Glutamatergic neuron (in vitro differentiated cells): ENCODE measurements around the gene ADGRB3. TPM values are rescaled to one million over a fixed set of nuclear protein-coding genes. Genes with fewer than 3 reads are reported as not detected.

Experiments
- DNase-seq: peaks from one replicate; pipeline ENCODE4 v3.0.0; 2022
- H3K27ac Mint-ChIP-seq: one replicate; pipeline ENCODE4 v1.8.0; 2020; ENCODE audit warnings: mild to moderate bottlenecking, mixed read lengths, inconsistent platforms; ENCODE audit not compliant: unreplicated experiment
- H3K27me3 Mint-ChIP-seq: one replicate; pipeline ENCODE4 v1.8.0; 2020; ENCODE audit warnings: mild to moderate bottlenecking, moderate library complexity, mixed read lengths, inconsistent platforms; ENCODE audit not compliant: unreplicated experiment
- H3K36me3 Mint-ChIP-seq: one replicate; pipeline ENCODE4 v1.8.0; 2020; ENCODE audit warnings: mild to moderate bottlenecking, mixed read lengths, inconsistent platforms; ENCODE audit not compliant: unreplicated experiment
- H3K4me1 Mint-ChIP-seq: one replicate; pipeline ENCODE4 v1.8.0; 2020; ENCODE audit warnings: mild to moderate bottlenecking, low read depth, mixed read lengths, inconsistent platforms; ENCODE audit not compliant: unreplicated experiment
- H3K4me3 Mint-ChIP-seq: one replicate; pipeline ENCODE4 v1.8.0; 2020; ENCODE audit warnings: mild to moderate bottlenecking, mixed read lengths, inconsistent platforms; ENCODE audit not compliant: unreplicated experiment
- H3K9me3 Mint-ChIP-seq: one replicate; pipeline ENCODE4 v1.8.0; 2020; ENCODE audit warnings: mild to moderate bottlenecking, moderate library complexity, mixed read lengths, inconsistent platforms; ENCODE audit not compliant: unreplicated experiment
- CTCF ChIP-seq: fragments of 200-600 bp; sonication (generic); IDR thresholded peaks from one replicate; pipeline ENCODE4 v1.5.0; 2021; ENCODE audit not compliant: partially characterized antibody, unreplicated experiment
- total RNA-seq: library from RNA; stranded (reverse); fragmentation: NEBNext Ultra II Directional; extraction: Animal tissue kit (Norgen Biotek cat#: 25700); gene quantifications from one replicate; pipeline ENCODE4 v1.2.1, GENCODE V29; 2021; ENCODE audit not compliant: unreplicated experiment

Gene ADGRB3
- total RNA-seq, 1 donor from 2014 or later = 7.3 TPM

- no peak for TF ChIP-seq CTCF
- no peaks in the 10 kb centered on the region for H3K4me1 Mint-ChIP-seq
- H3K27me3 Mint-ChIP-seq = no peaks in the 10 kb centered on the region
- no peaks in the 10 kb centered on the region for H3K9me3 Mint-ChIP-seq
- no peaks in the 10 kb centered on the region for H3K36me3 Mint-ChIP-seq
- H3K4me3 Mint-ChIP-seq = no peak overlapping the region
- H3K27ac Mint-ChIP-seq = no peak overlapping the region
- DNase-seq = no peak
These were observed 377.8 kb downstream of the ADGRB3 start for GRCh38 chr6:69012876-69013275.

GRCh38 chr6:69018906-69019305 lies 383.8 kb downstream of the ADGRB3 start:
- H3K4me3 Mint-ChIP-seq = no peak overlapping the region
- no peak for TF ChIP-seq CTCF
- no peak overlapping the region for H3K27ac Mint-ChIP-seq
- no peaks in the 10 kb centered on the region for H3K9me3 Mint-ChIP-seq
- no peaks in the 10 kb centered on the region for H3K36me3 Mint-ChIP-seq
- no peaks in the 10 kb centered on the region for H3K4me1 Mint-ChIP-seq
- no peak for DNase-seq
- no peaks in the 10 kb centered on the region for H3K27me3 Mint-ChIP-seq

- H3K4me3 Mint-ChIP-seq = no peak overlapping the region
- no peaks in the 10 kb centered on the region for H3K36me3 Mint-ChIP-seq
- no peak for TF ChIP-seq CTCF
- H3K27me3 Mint-ChIP-seq = no peaks in the 10 kb centered on the region
- no peaks in the 10 kb centered on the region for H3K9me3 Mint-ChIP-seq
- H3K4me1 Mint-ChIP-seq = no peaks in the 10 kb centered on the region
- no peak for DNase-seq
- no peak overlapping the region for H3K27ac Mint-ChIP-seq
These were observed 384.8 kb downstream of the ADGRB3 start for GRCh38 chr6:69019832-69020231.

GRCh38 chr6:69022993-69023392 lies 387.9 kb downstream of the ADGRB3 start:
- Mint-ChIP-seq H3K27me3 (no peaks in the 10 kb centered on the region), H3K27ac (no peak overlapping the region), H3K36me3 (no peaks in the 10 kb centered on the region), H3K4me1 (no peaks in the 10 kb centered on the region), H3K4me3 (no peak overlapping the region), H3K9me3 (no peaks in the 10 kb centered on the region)
- no peak for DNase-seq
- no peak for TF ChIP-seq CTCF

- Mint-ChIP-seq H3K27me3 (peaks cover 2% of the 10 kb centered on the region), H3K4me1 (no peaks in the 10 kb centered on the region), H3K9me3 (no peaks in the 10 kb centered on the region), H3K27ac (no peak overlapping the region), H3K4me3 (no peak overlapping the region), H3K36me3 (no peaks in the 10 kb centered on the region)
- no peak for DNase-seq
- TF ChIP-seq CTCF = no peak
These were observed 391.2 kb downstream of the ADGRB3 start for GRCh38 chr6:69026243-69026642.
